ENCODE data around the gene ANXA4. TPM values are rescaled to one million over a fixed set of nuclear protein-coding genes. Genes with fewer than 3 reads are reported as not detected.
A peak's percentile ranks its signal among the peaks of the same experiment; 100 is the strongest.

ANXA4 gene
- total and polyA plus RNA-seq, 4 donors = 75.0 to 170 (median 93.6) TPM

- no peak overlapping the region for H3K27ac ChIP-seq (ENCODE audit: low read depth in 1 of 2, low read length in 1 of 2)
These were observed 48.0 kb upstream of the ANXA4 start for GRCh38 chr2:69693775-69694450.

DNA sequence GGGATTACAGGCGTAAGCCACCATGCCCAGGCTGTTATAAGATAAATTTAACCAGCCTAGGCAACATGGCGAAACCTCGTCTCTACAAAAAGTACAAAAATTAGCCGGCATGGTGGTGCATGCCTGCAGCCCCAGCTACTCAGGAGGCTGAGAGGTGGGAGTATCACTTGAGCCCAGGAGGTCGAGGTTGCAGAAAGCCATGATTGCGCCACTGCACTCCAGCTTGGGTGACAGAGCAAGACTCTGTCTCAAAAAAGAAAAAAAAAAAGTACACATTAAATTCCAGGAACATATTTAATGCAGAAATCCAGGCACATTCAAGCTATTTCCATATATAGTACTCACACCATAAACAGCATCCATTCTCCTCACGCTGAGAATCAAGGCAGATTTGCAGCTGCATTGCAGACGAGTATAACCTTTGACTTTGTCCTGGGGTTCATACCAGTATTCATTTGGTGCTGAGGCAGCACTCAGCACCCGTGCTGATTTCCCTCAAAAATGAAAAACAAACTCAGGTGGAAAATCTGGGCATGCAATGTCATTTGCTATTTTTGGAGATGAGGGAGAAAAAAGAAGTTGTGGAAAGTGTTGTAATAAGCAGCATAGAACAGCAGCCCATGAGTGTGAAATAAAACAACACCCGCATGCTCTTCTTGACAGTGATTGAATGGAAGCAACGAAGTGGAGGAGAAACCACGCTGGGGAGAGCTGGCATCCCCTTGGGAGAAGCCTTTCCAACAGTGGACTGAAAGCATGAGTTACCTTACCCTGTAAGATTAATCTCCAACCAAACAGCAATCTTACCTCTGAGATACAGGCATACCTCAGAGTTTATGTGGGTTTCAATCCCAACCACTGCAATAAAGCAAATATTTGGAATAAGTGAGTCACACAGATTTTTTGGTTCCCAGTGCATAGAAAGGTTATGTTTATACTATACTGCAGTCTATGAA lies 46.8 kb upstream of the ANXA4 start:
- no peaks in the 10 kb centered on the region for H3K36me3 ChIP-seq (ENCODE audit: control insufficient read depth in 4 of 4, insufficient read depth in 4 of 4, low read length in 4 of 4)
- ATAC-seq (ENCODE audit: insufficient read depth, low FRiP score) (no peak), DNase-seq (peak in 2 of 3 donors; percentile 8 to 23)
- H3K9me3 ChIP-seq (ENCODE audit: control insufficient read depth in 4 of 4, insufficient read depth in 3 of 4, low read length in 3 of 4) = no peaks in the 10 kb centered on the region
- peaks cover 0 to 1% (median 0%) of the 10 kb centered on the region in 5 donors for H3K4me1 ChIP-seq (ENCODE audit: control insufficient read depth in 5 of 5, insufficient read depth in 5 of 5, low read length in 5 of 5)
- TF ChIP-seq CTCF (IDR thresholded peaks at IDR 0.05; ENCODE audit: control extremely low read depth, extremely low read depth) = no peak
- no peak overlapping the region for H3K27ac ChIP-seq (ENCODE audit: low read depth in 1 of 2, low read length in 1 of 2)
- no peak overlapping the region for H3K4me3 ChIP-seq
- WGBS, 2 donors = 49 to 60% methylated on average over 12 of the region's 12 CpGs
- no peak overlapping the region for H3K9ac ChIP-seq (ENCODE audit: insufficient read depth in 1 of 2, low read length in 2 of 2)
- H3K27me3 ChIP-seq (ENCODE audit: control insufficient read depth in 3 of 3, insufficient read depth in 3 of 3, low read length in 2 of 3) = no peaks in the 10 kb centered on the region

More at GRCh38 chr2:69693775-69694450, 48.0 kb upstream of the ANXA4 start:
- Histone ChIP-seq H3K9me3 (ENCODE audit: control insufficient read depth in 4 of 4, insufficient read depth in 3 of 4, low read length in 3 of 4) (no peaks in the 10 kb centered on the region), H3K36me3 (ENCODE audit: control insufficient read depth in 4 of 4, insufficient read depth in 4 of 4, low read length in 4 of 4) (no peaks in the 10 kb centered on the region), H3K27me3 (ENCODE audit: control insufficient read depth in 3 of 3, insufficient read depth in 3 of 3, low read length in 2 of 3) (no peaks in the 10 kb centered on the region), H3K4me3 (no peak overlapping the region), H3K4me1 (ENCODE audit: control insufficient read depth in 5 of 5, insufficient read depth in 5 of 5, low read length in 5 of 5) (peaks cover 0 to 1% (median 0%) of the 10 kb centered on the region in 5 donors), H3K9ac (ENCODE audit: insufficient read depth in 1 of 2, low read length in 2 of 2) (no peak overlapping the region)
- no peak for TF ChIP-seq CTCF (IDR thresholded peaks at IDR 0.05; ENCODE audit: control extremely low read depth, extremely low read depth)
- no peak for DNase-seq
- 55 to 56% methylated on average over 6 of the region's 6 CpGs for WGBS, 2 donors
- no peak for ATAC-seq (ENCODE audit: insufficient read depth, low FRiP score)

- Histone ChIP-seq H3K4me1 (ENCODE audit: control insufficient read depth in 5 of 5, insufficient read depth in 5 of 5, low read length in 5 of 5) (peaks cover 0 to 1% (median 0%) of the 10 kb centered on the region in 5 donors), H3K36me3 (ENCODE audit: control insufficient read depth in 4 of 4, insufficient read depth in 4 of 4, low read length in 4 of 4) (no peaks in the 10 kb centered on the region), H3K27ac (ENCODE audit: low read depth in 1 of 2, low read length in 1 of 2) (no peak overlapping the region), H3K27me3 (ENCODE audit: control insufficient read depth in 3 of 3, insufficient read depth in 3 of 3, low read length in 2 of 3) (no peaks in the 10 kb centered on the region), H3K9me3 (ENCODE audit: control insufficient read depth in 4 of 4, insufficient read depth in 3 of 4, low read length in 3 of 4) (no peaks in the 10 kb centered on the region), H3K9ac (ENCODE audit: insufficient read depth in 1 of 2, low read length in 2 of 2) (no peak overlapping the region), H3K4me3 (no peak overlapping the region)
- DNase-seq (no peak), ATAC-seq (ENCODE audit: insufficient read depth, low FRiP score) (no peak)
- 45 to 62% methylated on average over 2 of the region's 2 CpGs for WGBS, 2 donors
- TF ChIP-seq CTCF (IDR thresholded peaks at IDR 0.05; ENCODE audit: control extremely low read depth, extremely low read depth) = no peak
These were observed 46.1 kb upstream of the ANXA4 start for GRCh38 chr2:69695850-69696216.
